Sigmoid colon (tissue), 4 donors: ENCODE measurements around the gene PLBD2.

ENCODE experiments used
- CTCF ChIP-seq, 4 experiments: fragments of 450-650 bp in 3 of 4; fragments of 200-600 bp in 1 of 4; IDR thresholded peaks; one replicate each; pipeline ENCODE4 v1.5.1; 2016 to 2019; ENCODE audit warnings: antibody characterized with exemption in 4 of 4, mild to moderate bottlenecking in 3 of 4, moderate library complexity in 2 of 4
- EP300 ChIP-seq, 4 donors: sonication (generic); formaldehyde crosslinking; IDR thresholded peaks; one replicate each; pipeline ENCODE4 v1.6.1; 2017; ENCODE audit warnings: antibody characterized with exemption in 4 of 4
- POLR2A ChIP-seq, 2 donors: fragments of 450-650 bp; IDR thresholded peaks; one replicate each; pipeline ENCODE4 v1.6.1; 2016; ENCODE audit warnings: antibody characterized with exemption in 2 of 2, mild to moderate bottlenecking in 2 of 2, moderate library complexity in 2 of 2
- POLR2AphosphoS5 ChIP-seq, 4 donors: sonication (generic); formaldehyde crosslinking; IDR thresholded peaks; one replicate each; pipeline ENCODE4 v1.6.1; 2017; ENCODE audit warnings: antibody characterized with exemption in 4 of 4

GRCh38 chr12:113436993-113437728 lies 78.8 kb downstream of the PLBD2 start:
- no peak for TF ChIP-seq EP300 (IDR thresholded peaks at IDR 0.05)
- no peak for TF ChIP-seq CTCF (IDR thresholded peaks at IDR 0.05)
- TF ChIP-seq POLR2AphosphoS5 (IDR thresholded peaks at IDR 0.05), result no peak
- no peak for TF ChIP-seq POLR2A (IDR thresholded peaks at IDR 0.05)
